DND-41 (cell line): ENCODE measurements around the gene CAMK2N1.

Source experiments
- ATAC-seq: fragments of 200-7000 bp; cut with Tn5 transposase; 3 replicates; pipeline ENCODE4 v1.9.1; 2021; ENCODE audit warnings: low read depth; ENCODE audit not compliant: insufficient read depth
- DNase-seq: peaks from one replicate; pipeline ENCODE4 v3.0.0-alpha.2; 2020
- H2AFZ ChIP-seq: 2 replicates; pipeline ENCODE4 v1.6.0; 2012; ENCODE audit warnings: low read depth, low read length
- H3K27ac ChIP-seq: 2 replicates; pipeline ENCODE4 v1.5.1; 2012; ENCODE audit warnings: low read length, inconsistent platforms
- H3K27me3 ChIP-seq: fragments of 200-600 bp; sonication (generic); 2 replicates; pipeline ENCODE4 v1.6.0; 2012; ENCODE audit warnings: low read length, mild to moderate bottlenecking, inconsistent platforms; ENCODE audit not compliant: insufficient read depth, poor library complexity
- H3K36me3 ChIP-seq: 2 replicates; pipeline ENCODE4 v1.5.1; 2012; ENCODE audit warnings: low read length, inconsistent platforms; ENCODE audit not compliant: insufficient read depth
- H3K4me1 ChIP-seq: 2 replicates; pipeline ENCODE4 v1.5.1; 2012; ENCODE audit warnings: mild to moderate bottlenecking, low read length; ENCODE audit not compliant: insufficient read depth
- H3K4me2 ChIP-seq: 2 replicates; pipeline ENCODE4 v1.6.0; 2012; ENCODE audit warnings: mild to moderate bottlenecking, moderate library complexity, low read length, inconsistent platforms; ENCODE audit not compliant: insufficient read depth
- H3K4me3 ChIP-seq, 2 experiments: fragments of 200-600 bp in 1 of 2; shearing (Covaris generic) in 1 of 2; 2 replicates each; pipeline ENCODE4 v1.5.1; 2012 to 2016; ENCODE audit warnings: inconsistent platforms in 2 of 2, low read length in 2 of 2, mild to moderate bottlenecking in 2 of 2, low read depth in 1 of 2, moderate library complexity in 1 of 2
- H3K79me2 ChIP-seq: 2 replicates; pipeline ENCODE4 v1.6.0; 2012; ENCODE audit warnings: low read length, inconsistent platforms; ENCODE audit not compliant: insufficient read depth
- H3K9ac ChIP-seq: 2 replicates; pipeline ENCODE4 v1.6.0; 2012; ENCODE audit warnings: low read depth, mild to moderate bottlenecking, inconsistent platforms, low read length, moderate library complexity
- H3K9me3 ChIP-seq: 2 replicates; pipeline ENCODE4 v1.5.1; 2012; ENCODE audit warnings: low read length, moderate library complexity, mild to moderate bottlenecking, inconsistent platforms; ENCODE audit not compliant: insufficient read depth, severe bottlenecking
- H4K20me1 ChIP-seq: 2 replicates; pipeline ENCODE4 v1.6.0; 2012; ENCODE audit warnings: low read length; ENCODE audit not compliant: insufficient read depth
- EZH2 ChIP-seq: IDR thresholded peaks from 3 replicates; pipeline ENCODE4 v1.6.1; 2012; ENCODE audit warnings: borderline replicate concordance, low read depth, mild to moderate bottlenecking, moderate library complexity, low read length, inconsistent platforms; ENCODE audit not compliant: severe bottlenecking
- TF ChIP-seq, protein P1 (sequence below): IDR thresholded peaks from 2 replicates; pipeline ENCODE4 v1.5.1; 2012; ENCODE audit warnings: borderline replicate concordance, low read length, moderate library complexity, mild to moderate bottlenecking; ENCODE audit not compliant: poor library complexity, severe bottlenecking; ENCODE audit errors: extremely low read depth

Gene CAMK2N1

DNA sequence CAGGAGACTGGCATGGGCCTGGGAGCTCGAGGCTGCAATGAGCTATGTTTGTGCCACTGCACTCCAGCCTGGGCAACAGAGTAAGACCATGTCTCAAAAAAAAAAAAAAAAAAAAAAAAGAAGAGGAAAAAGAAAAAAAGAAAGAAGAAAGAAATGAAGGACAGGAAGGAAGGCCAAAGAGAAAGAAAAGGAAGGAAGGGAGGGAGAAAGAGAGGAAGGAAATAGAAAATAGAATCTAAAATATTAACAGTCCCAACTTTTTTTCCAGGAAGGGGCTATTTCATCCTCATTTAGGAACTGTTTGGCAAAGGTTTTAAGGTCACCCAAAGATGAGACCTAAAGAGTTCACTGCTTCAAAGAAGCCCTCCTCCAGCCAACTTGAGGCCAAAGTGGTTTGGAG is 19.5 kb upstream of the CAMK2N1 start:
- H3K36me3 ChIP-seq: no peaks in the 10 kb centered on the region
- H3K4me2 ChIP-seq: no peak overlapping the region
- H4K20me1 ChIP-seq: no peaks in the 10 kb centered on the region
- H3K9me3 ChIP-seq: no peaks in the 10 kb centered on the region
- H2AFZ ChIP-seq: no peak overlapping the region
- H3K9ac ChIP-seq: no peak overlapping the region
- no peak for DNase-seq
- H3K4me1 ChIP-seq: no peaks in the 10 kb centered on the region
- no peaks in the 10 kb centered on the region for H3K79me2 ChIP-seq
- no peak for ATAC-seq
- peaks cover 13% of the 10 kb centered on the region for H3K27me3 ChIP-seq
- TF ChIP-seq, protein P1, sequence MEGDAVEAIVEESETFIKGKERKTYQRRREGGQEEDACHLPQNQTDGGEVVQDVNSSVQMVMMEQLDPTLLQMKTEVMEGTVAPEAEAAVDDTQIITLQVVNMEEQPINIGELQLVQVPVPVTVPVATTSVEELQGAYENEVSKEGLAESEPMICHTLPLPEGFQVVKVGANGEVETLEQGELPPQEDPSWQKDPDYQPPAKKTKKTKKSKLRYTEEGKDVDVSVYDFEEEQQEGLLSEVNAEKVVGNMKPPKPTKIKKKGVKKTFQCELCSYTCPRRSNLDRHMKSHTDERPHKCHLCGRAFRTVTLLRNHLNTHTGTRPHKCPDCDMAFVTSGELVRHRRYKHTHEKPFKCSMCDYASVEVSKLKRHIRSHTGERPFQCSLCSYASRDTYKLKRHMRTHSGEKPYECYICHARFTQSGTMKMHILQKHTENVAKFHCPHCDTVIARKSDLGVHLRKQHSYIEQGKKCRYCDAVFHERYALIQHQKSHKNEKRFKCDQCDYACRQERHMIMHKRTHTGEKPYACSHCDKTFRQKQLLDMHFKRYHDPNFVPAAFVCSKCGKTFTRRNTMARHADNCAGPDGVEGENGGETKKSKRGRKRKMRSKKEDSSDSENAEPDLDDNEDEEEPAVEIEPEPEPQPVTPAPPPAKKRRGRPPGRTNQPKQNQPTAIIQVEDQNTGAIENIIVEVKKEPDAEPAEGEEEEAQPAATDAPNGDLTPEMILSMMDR: no peak
- TF ChIP-seq EZH2: no peak
- H3K27ac ChIP-seq: no peak overlapping the region
- no peak overlapping the region for H3K4me3 ChIP-seq

DNA sequence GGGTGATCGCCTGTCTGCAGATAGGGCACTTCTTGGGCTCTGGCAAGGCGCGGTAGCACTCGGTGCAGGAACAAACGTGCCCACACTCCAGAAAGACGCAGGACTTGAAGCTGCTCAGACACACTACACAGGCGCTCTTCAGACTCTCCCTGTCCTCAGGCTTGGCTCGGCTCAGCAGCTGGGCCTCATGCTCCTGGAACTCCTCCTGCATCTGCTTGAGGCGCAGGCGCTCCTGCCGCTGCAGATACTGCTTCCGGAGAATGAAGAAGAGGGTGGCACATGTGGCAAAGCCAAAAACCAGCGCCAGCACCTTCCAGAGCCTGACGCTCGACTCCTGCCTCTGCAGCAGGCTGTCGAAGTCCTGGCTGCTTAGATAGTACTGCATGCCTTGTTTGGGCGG is 14.7 kb upstream of the CAMK2N1 start:
- no peaks in the 10 kb centered on the region for H3K79me2 ChIP-seq
- peaks cover 16% of the 10 kb centered on the region for H3K27me3 ChIP-seq
- no peak overlapping the region for H3K27ac ChIP-seq
- H3K4me2 ChIP-seq: no peak overlapping the region
- H4K20me1 ChIP-seq: no peaks in the 10 kb centered on the region
- no peaks in the 10 kb centered on the region for H3K9me3 ChIP-seq
- H2AFZ ChIP-seq: no peak overlapping the region
- ATAC-seq (no peak), DNase-seq (no peak)
- TF ChIP-seq, protein P1: no peak
- TF ChIP-seq EZH2: no peak
- H3K36me3 ChIP-seq: no peaks in the 10 kb centered on the region
- no peak overlapping the region for H3K9ac ChIP-seq
- H3K4me3 ChIP-seq: no peak overlapping the region
- no peaks in the 10 kb centered on the region for H3K4me1 ChIP-seq

DNA sequence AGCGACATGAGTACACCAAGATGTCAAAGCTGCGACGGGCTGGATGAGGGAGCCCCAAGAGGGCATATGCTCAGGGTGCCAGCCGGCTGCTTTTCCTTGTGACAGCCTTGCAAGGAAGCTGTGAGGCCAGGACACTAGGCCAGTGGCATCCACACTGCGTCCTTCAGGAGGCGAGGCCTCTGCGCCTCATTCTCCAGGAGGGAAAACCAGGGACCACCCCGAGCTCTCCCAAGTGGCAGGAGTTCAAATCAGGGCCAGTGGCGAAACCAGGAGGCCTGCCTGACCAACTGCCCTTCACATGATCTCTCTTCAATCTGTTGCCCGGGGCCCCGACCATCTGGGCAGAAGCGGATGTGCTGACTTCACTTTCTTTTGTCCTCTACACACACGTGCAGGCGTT is 13.7 kb upstream of the CAMK2N1 start:
- no peaks in the 10 kb centered on the region for H3K79me2 ChIP-seq
- TF ChIP-seq, protein P1: no peak
- no peak for TF ChIP-seq EZH2
- H3K27me3 ChIP-seq: peaks cover 16% of the 10 kb centered on the region
- no peak for DNase-seq
- H3K27ac ChIP-seq: no peak overlapping the region
- ATAC-seq: no peak
- H4K20me1 ChIP-seq: no peaks in the 10 kb centered on the region
- H3K9me3 ChIP-seq: no peaks in the 10 kb centered on the region
- no peak overlapping the region for H3K4me3 ChIP-seq
- H3K9ac ChIP-seq: no peak overlapping the region
- H3K4me1 ChIP-seq: no peaks in the 10 kb centered on the region
- H3K36me3 ChIP-seq: no peaks in the 10 kb centered on the region
- no peak overlapping the region for H3K4me2 ChIP-seq
- no peak overlapping the region for H2AFZ ChIP-seq

DNA sequence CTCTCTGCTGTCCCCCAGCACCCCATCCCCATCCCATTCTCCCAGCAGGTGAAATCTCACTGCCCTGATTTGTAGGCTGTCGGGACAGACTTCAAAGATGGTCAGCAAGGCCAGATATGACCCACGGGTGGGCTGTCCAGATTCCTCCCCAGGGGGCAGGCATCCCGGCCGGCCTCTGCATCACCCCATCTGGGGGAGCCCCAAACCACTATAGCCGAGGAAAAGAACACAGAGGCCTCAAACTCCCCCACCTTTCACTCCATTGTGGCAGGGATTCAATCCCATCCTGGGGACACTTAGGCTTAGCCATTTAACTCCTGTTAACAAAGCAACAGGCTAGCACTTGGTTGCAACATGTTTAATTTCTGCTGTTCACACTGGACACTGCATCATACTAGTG is 13.1 kb upstream of the CAMK2N1 start:
- no peak overlapping the region for H2AFZ ChIP-seq
- H3K4me1 ChIP-seq: 0 out of 2 replicates have a peak, but pooled peaks cover under 1% of the 10 kb centered on the region
- H3K9ac ChIP-seq: no peak overlapping the region
- ATAC-seq (no peak), DNase-seq (no peak)
- H3K4me2 ChIP-seq: no peak overlapping the region
- H3K4me3 ChIP-seq: no peak overlapping the region
- H3K79me2 ChIP-seq: no peaks in the 10 kb centered on the region
- H3K36me3 ChIP-seq: no peaks in the 10 kb centered on the region
- TF ChIP-seq, protein P1: no peak
- no peak for TF ChIP-seq EZH2
- H3K27me3 ChIP-seq: peaks cover 16% of the 10 kb centered on the region
- no peak overlapping the region for H3K27ac ChIP-seq
- H4K20me1 ChIP-seq: no peaks in the 10 kb centered on the region
- no peaks in the 10 kb centered on the region for H3K9me3 ChIP-seq
